Measurements from ENCODE around the gene LCE2A. TPM values are rescaled to one million over a fixed set of nuclear protein-coding genes. Genes with fewer than 3 reads are reported as not detected.

LCE2A gene
- total RNA-seq, 1 donor from 2014 or later = not detected

GRCh38 chr1:152743371-152744145, 45.4 kb downstream of the LCE2A start:
- Mint-ChIP-seq H3K27me3 (no peaks in the 10 kb centered on the region), H3K4me3 (no peak overlapping the region), H3K9me3 (peaks cover 21% of the 10 kb centered on the region), H3K27ac (no peak overlapping the region), H3K4me1 (ENCODE audit: unreplicated experiment) (no peaks in the 10 kb centered on the region), H3K36me3 (no peaks in the 10 kb centered on the region)
- DNase-seq (ENCODE audit: extremely low spot score, unreplicated experiment) = no peak
- TF ChIP-seq, protein P1, sequence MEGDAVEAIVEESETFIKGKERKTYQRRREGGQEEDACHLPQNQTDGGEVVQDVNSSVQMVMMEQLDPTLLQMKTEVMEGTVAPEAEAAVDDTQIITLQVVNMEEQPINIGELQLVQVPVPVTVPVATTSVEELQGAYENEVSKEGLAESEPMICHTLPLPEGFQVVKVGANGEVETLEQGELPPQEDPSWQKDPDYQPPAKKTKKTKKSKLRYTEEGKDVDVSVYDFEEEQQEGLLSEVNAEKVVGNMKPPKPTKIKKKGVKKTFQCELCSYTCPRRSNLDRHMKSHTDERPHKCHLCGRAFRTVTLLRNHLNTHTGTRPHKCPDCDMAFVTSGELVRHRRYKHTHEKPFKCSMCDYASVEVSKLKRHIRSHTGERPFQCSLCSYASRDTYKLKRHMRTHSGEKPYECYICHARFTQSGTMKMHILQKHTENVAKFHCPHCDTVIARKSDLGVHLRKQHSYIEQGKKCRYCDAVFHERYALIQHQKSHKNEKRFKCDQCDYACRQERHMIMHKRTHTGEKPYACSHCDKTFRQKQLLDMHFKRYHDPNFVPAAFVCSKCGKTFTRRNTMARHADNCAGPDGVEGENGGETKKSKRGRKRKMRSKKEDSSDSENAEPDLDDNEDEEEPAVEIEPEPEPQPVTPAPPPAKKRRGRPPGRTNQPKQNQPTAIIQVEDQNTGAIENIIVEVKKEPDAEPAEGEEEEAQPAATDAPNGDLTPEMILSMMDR (conservative IDR thresholded peaks at IDR 0.05) = no peak

DNA sequence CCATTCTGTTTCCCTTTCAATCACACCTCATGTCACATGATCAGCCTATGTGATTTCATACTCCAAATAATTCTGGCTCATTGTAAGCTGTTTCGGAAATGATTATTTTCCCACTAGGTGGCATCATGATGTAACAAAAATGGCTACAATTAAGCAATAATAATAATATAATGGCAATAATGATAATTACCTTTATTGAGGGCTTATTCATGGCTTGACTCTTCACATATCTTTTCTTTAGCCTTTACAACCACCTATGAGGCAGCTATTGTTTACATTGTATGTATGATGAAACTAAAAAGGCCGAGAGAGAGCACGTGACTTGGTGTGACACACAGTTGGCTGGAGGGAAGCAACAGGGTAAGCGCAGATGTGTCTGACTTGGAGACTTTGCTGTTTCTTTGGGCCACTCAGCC, 47.2 kb downstream of the LCE2A start:
- no peaks in the 10 kb centered on the region for H3K36me3 Mint-ChIP-seq
- H3K4me3 Mint-ChIP-seq = no peak overlapping the region
- H3K9me3 Mint-ChIP-seq = peaks cover 15% of the 10 kb centered on the region

GRCh38 chr1:152745765-152746444, 47.8 kb downstream of the LCE2A start:
- H3K27ac Mint-ChIP-seq = no peak overlapping the region
- H3K4me1 Mint-ChIP-seq (ENCODE audit: unreplicated experiment) = no peaks in the 10 kb centered on the region
- H3K9me3 Mint-ChIP-seq = peaks cover 15% of the 10 kb centered on the region
- H3K27me3 Mint-ChIP-seq = no peaks in the 10 kb centered on the region
- TF ChIP-seq, protein P1 (conservative IDR thresholded peaks at IDR 0.05) = no peak
- no peak for DNase-seq (ENCODE audit: extremely low spot score, unreplicated experiment)
- H3K36me3 Mint-ChIP-seq = no peaks in the 10 kb centered on the region
- no peak overlapping the region for H3K4me3 Mint-ChIP-seq

More for the DNA sequence above, 47.2 kb downstream of the LCE2A start:
- DNase-seq (ENCODE audit: extremely low spot score, unreplicated experiment) = no peak
- TF ChIP-seq, protein P1 (conservative IDR thresholded peaks at IDR 0.05) = no peak
- Mint-ChIP-seq H3K27ac (no peak overlapping the region), H3K27me3 (no peaks in the 10 kb centered on the region), H3K4me1 (ENCODE audit: unreplicated experiment) (no peaks in the 10 kb centered on the region)

- no peaks in the 10 kb centered on the region for H3K4me1 Mint-ChIP-seq (ENCODE audit: unreplicated experiment)
- H3K27ac Mint-ChIP-seq = no peak overlapping the region
- H3K9me3 Mint-ChIP-seq = peaks cover 15% of the 10 kb centered on the region
- DNase-seq (ENCODE audit: extremely low spot score, unreplicated experiment) = no peak
- no peak overlapping the region for H3K4me3 Mint-ChIP-seq
- H3K27me3 Mint-ChIP-seq = no peaks in the 10 kb centered on the region
- no peaks in the 10 kb centered on the region for H3K36me3 Mint-ChIP-seq
- TF ChIP-seq, protein P1 (conservative IDR thresholded peaks at IDR 0.05) = no peak
Measured at GRCh38 chr1:152747831-152748230, 49.7 kb downstream of the LCE2A start.

Other genes with a start within 250 kb of the LCE2A start
- not detected in 2 replicates for gene LCE5A, start 187.5 kb upstream of the LCE2A start, total RNA-seq (ENCODE audit: low replicate concordance)
- gene CRCT1, start 183.9 kb upstream of the LCE2A start, total RNA-seq (ENCODE audit: low replicate concordance) = not detected in 2 replicates
- not detected in 2 replicates for gene LCE3E, start 131.6 kb upstream of the LCE2A start, total RNA-seq (ENCODE audit: low replicate concordance)
- gene LCE3D, start 117.8 kb upstream of the LCE2A start, total RNA-seq (ENCODE audit: low replicate concordance) = not detected in 2 replicates
- gene LCE3C, start 98.1 kb upstream of the LCE2A start, total RNA-seq (ENCODE audit: low replicate concordance) = not detected in 2 replicates
- not detected in 2 replicates for gene LCE3B, start 84.5 kb upstream of the LCE2A start, total RNA-seq (ENCODE audit: low replicate concordance)
- gene LCE3A, start 75.2 kb upstream of the LCE2A start, total RNA-seq (ENCODE audit: low replicate concordance) = not detected in 2 replicates
- not detected in 2 replicates for gene LCE2D, start 35.0 kb upstream of the LCE2A start, total RNA-seq (ENCODE audit: low replicate concordance)
- not detected in 2 replicates for gene LCE2C, start 23.1 kb upstream of the LCE2A start, total RNA-seq (ENCODE audit: low replicate concordance)
- not detected in 2 replicates for gene LCE2B, start 12.2 kb upstream of the LCE2A start, total RNA-seq (ENCODE audit: low replicate concordance)
- not detected in 2 replicates for gene LCE4A, start 9.8 kb downstream of the LCE2A start, total RNA-seq (ENCODE audit: low replicate concordance)
- not detected in 2 replicates for gene KPRP, start 59.7 kb downstream of the LCE2A start, total RNA-seq (ENCODE audit: low replicate concordance)
- not detected in 2 replicates for gene LCE1F, start 76.8 kb downstream of the LCE2A start, total RNA-seq (ENCODE audit: low replicate concordance)
- not detected in 2 replicates for gene LCE1E, start 87.9 kb downstream of the LCE2A start, total RNA-seq (ENCODE audit: low replicate concordance)
- gene LCE1D, start 98.4 kb downstream of the LCE2A start, total RNA-seq (ENCODE audit: low replicate concordance) = not detected in 2 replicates
- not detected in 2 replicates for gene LCE1C, start 108.3 kb downstream of the LCE2A start, total RNA-seq (ENCODE audit: low replicate concordance)
- not detected in 2 replicates for gene LCE1B, start 113.6 kb downstream of the LCE2A start, total RNA-seq (ENCODE audit: low replicate concordance)
- gene LCE1A, start 129.1 kb downstream of the LCE2A start, total RNA-seq (ENCODE audit: low replicate concordance) = not detected in 2 replicates
- not detected in 2 replicates for gene LCE6A, start 144.5 kb downstream of the LCE2A start, total RNA-seq (ENCODE audit: low replicate concordance)
- not detected in 2 replicates for gene LCE7A, start 161.7 kb downstream of the LCE2A start, total RNA-seq (ENCODE audit: low replicate concordance)
- gene SMCP, start 180.0 kb downstream of the LCE2A start, total RNA-seq (ENCODE audit: low replicate concordance) = not detected in 2 replicates
- 10.9 and 19.3 TPM in 2 replicates for gene IVL, start 210.2 kb downstream of the LCE2A start, total RNA-seq (ENCODE audit: low replicate concordance)
- not detected in 2 replicates for gene SPRR5, start 248.9 kb downstream of the LCE2A start, total RNA-seq (ENCODE audit: low replicate concordance)